Small intestine (tissue), 16 donors: ENCODE measurements around the gene GPR15LG. TPM values are rescaled to one million over a fixed set of nuclear protein-coding genes. Genes with fewer than 3 reads are reported as not detected.
A peak's percentile ranks its signal among the peaks of the same experiment; 100 is the strongest.
"Not testable (repeated sequence)": the region's sequence is repeated elsewhere in the genome, so short reads cannot be mapped to it uniquely, and the experiment has no call there.

ENCODE experiments used
- DNase-seq, 2 donors: peaks; one replicate each; pipeline versions ENCODE4 v3.0.0 to v3.0.0-alpha.2; 2013
- FAIRE-seq: peaks from 2 replicates; lab custom pipeline; 2012; peaks lifted over from hg19 to GRCh38; lab: Jason Lieb, UNC
- H3K27ac ChIP-seq, 3 donors: one replicate each; pipeline ENCODE4 v1.5.1; 2013; ENCODE audit warnings: low read length in 2 of 3, mild to moderate bottlenecking in 2 of 3, control low read depth in 1 of 3, inconsistent platforms in 1 of 3, low read depth in 1 of 3, moderate library complexity in 1 of 3
- H3K27me3 ChIP-seq, 3 donors: one replicate each; pipeline ENCODE4 v1.6.1; 2013; ENCODE audit warnings: low read length in 3 of 3, inconsistent platforms in 1 of 3; ENCODE audit not compliant: control insufficient read depth in 3 of 3, insufficient read depth in 3 of 3
- H3K36me3 ChIP-seq, 3 donors: one replicate each; pipeline ENCODE4 v1.6.1; 2013; ENCODE audit warnings: low read length in 3 of 3, inconsistent platforms in 1 of 3, low read depth in 1 of 3, mild to moderate bottlenecking in 1 of 3, moderate library complexity in 1 of 3; ENCODE audit not compliant: control insufficient read depth in 3 of 3, insufficient read depth in 2 of 3
- H3K4me1 ChIP-seq, 3 donors: one replicate each; pipeline ENCODE4 v1.6.1; 2013; ENCODE audit warnings: low read length in 2 of 3, inconsistent platforms in 1 of 3, low read depth in 1 of 3, mild to moderate bottlenecking in 1 of 3, moderate library complexity in 1 of 3; ENCODE audit not compliant: control insufficient read depth in 3 of 3, insufficient read depth in 2 of 3
- H3K4me3 ChIP-seq, 3 donors: one replicate each; pipeline ENCODE4 v1.5.1; 2013; ENCODE audit warnings: low read length in 3 of 3, control low read depth in 1 of 3, inconsistent platforms in 1 of 3, low read depth in 1 of 3, mild to moderate bottlenecking in 1 of 3, moderate library complexity in 1 of 3
- H3K9me3 ChIP-seq, 2 donors: one replicate each; pipeline ENCODE4 v1.6.1; 2013; ENCODE audit warnings: low read depth in 1 of 2, low read length in 1 of 2; ENCODE audit not compliant: control insufficient read depth in 2 of 2, insufficient read depth in 1 of 2
- WGBS, 3 donors: extraction: QIAGEN DNeasy Blood & Tissue Kit; methylation state at CpG; one replicate each; pipeline ENCODE4 v1.1.7; 2013; 5-methylcytosine and 5-hydroxymethylcytosine counted together
- long read RNA-seq, 10 donors: transcript quantifications; one replicate each; lab custom pipeline, GENCODE V29; 2026
- polyA plus RNA-seq, 4 donors: library from polyadenylated mRNA; stranded (reverse) in 3 of 4; unstranded in 1 of 4; fragments of 200-250 nt in 3 of 4; fragments of 120-200 nt in 1 of 4; gene quantifications; one replicate each; pipeline versions ENCODE4 v1.2.1 to v1.2.3, GENCODE V29; 2013
- donor health status: healthy with polysubstance abuse.
- donor health status: control.
- donor health status: control.
- donor health status: Bipolar disorder and iron deficiency.
- donor health status: healthy.

Gene GPR15LG
- 10 to 100 TPM in 1 of 4 donors, not detected in 3; 48.6 TPM for polyA plus RNA-seq
- long read RNA-seq, donor 1, partial matches to known transcripts, result 0 of 4 reads
- long read RNA-seq, donor 1, other reads (novel, unspliced or antisense), result 0 of 4 reads
- long read RNA-seq, donor 2, result 0 reads
- long read RNA-seq, donor 3, result 0 reads
- long read RNA-seq, donor 4, partial matches to known transcripts, result 0 of 4 reads
- long read RNA-seq, donor 4, other reads (novel, unspliced or antisense), result 0 of 4 reads
- long read RNA-seq, donor 5, partial matches to known transcripts, result 0 of 2 reads
- long read RNA-seq, donor 5, other reads (novel, unspliced or antisense), result 0 of 2 reads
- long read RNA-seq, donor 6, result 0 reads
- long read RNA-seq, donor 7, result 0 reads
- long read RNA-seq, donor 8, result 0 reads
- long read RNA-seq, donor 9, result 0 reads
- long read RNA-seq, donor 10, transcript C10orf99-201 (3 exons, 888 nt), result major isoform, 43 of 59 reads
- long read RNA-seq, donor 10, partial matches to known transcripts, result 10 of 59 reads
- long read RNA-seq, donor 10, other reads (novel, unspliced or antisense), result 6 of 59 reads

DNA sequence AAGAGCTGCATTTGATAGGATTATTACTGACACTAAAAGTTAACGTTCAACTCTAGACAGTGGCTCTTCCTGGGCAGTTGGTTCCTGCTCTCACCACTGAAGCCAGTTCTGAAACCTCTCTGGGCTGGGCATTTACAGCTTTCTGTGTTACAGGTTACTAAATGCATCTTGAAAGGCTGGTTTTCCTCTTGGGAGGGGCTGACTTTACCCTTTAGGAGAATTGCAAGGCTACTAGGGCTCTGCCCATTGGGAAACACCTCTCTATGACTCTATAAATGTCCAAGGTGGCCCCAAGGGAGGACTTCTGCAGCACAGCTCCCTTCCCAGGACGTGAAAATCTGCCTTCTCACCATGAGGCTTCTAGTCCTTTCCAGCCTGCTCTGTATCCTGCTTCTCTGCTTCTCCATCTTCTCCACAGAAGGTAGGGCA, at the start of gene GPR15LG:
GPR15LG (plus strand) TSS at position 301 of the 429 bp plus-strand sequence; CDS start at position 352, 51 bp downstream.
- peak within 1 kb of the TSS in 2 of 3 donors; percentile 15 to 32 for H3K4me3 ChIP-seq

GRCh38 chr10:84125910-84126784, 47.5 kb upstream of the GPR15LG start:
- H3K27ac ChIP-seq, H3K4me1 ChIP-seq, FAIRE-seq, DNase-seq, H3K36me3 ChIP-seq, H3K27me3 ChIP-seq, H3K4me3 ChIP-seq: not testable (repeated sequence)
- H3K9me3 ChIP-seq, result peaks cover 1 to 29% of the 10 kb centered on the region in 2 donors
- WGBS, 3 donors, result 69 to 78% (median 74%) methylated on average over 10 of the region's 10 CpGs

More for the DNA sequence above, at the start of gene GPR15LG:
- no peaks in the 10 kb centered on the region for H3K9me3 ChIP-seq
- 44 to 63% (median 47%) methylated on average over 2 of the region's 2 CpGs for WGBS, 3 donors
- peak within 1 kb of the TSS in 1 of 3 donors; percentile 17 for H3K27ac ChIP-seq
- no peaks in the 10 kb centered on the region for H3K4me1 ChIP-seq
- DNase-seq (no peak), FAIRE-seq (no peak)
- H3K27me3 ChIP-seq, result no peaks in the 10 kb centered on the region
- no peaks in the 10 kb centered on the region for H3K36me3 ChIP-seq

- Histone ChIP-seq H3K9me3 (peaks cover 1 to 29% of the 10 kb centered on the region in 2 donors), H3K4me1 (no peaks in the 10 kb centered on the region), H3K4me3 (no peak overlapping the region), H3K36me3 (no peaks in the 10 kb centered on the region), H3K27ac (no peak overlapping the region), H3K27me3 (peaks cover 0 to 5% (median 0%) of the 10 kb centered on the region in 3 donors)
- DNase-seq (no peak), FAIRE-seq (no peak)
- WGBS, 3 donors, result 75 to 79% (median 77%) methylated on average over 1 of the region's 1 CpG
Measured at GRCh38 chr10:84126785-84127167, 46.8 kb upstream of the GPR15LG start.

- FAIRE-seq (no peak), DNase-seq (peak; percentile 79 to 82)
- Histone ChIP-seq H3K9me3 (no peaks in the 10 kb centered on the region), H3K36me3 (no peaks in the 10 kb centered on the region), H3K27me3 (no peaks in the 10 kb centered on the region), H3K27ac (peak overlapping the region in 1 of 3 donors; percentile 61), H3K4me1 (peaks cover 2 to 35% (median 5%) of the 10 kb centered on the region in 3 donors), H3K4me3 (no peak overlapping the region)
- WGBS, 3 donors, result 17 to 58% (median 41%) methylated on average over 2 of the region's 2 CpGs
Measured at GRCh38 chr10:84135836-84136235, 37.8 kb upstream of the GPR15LG start.

DNA sequence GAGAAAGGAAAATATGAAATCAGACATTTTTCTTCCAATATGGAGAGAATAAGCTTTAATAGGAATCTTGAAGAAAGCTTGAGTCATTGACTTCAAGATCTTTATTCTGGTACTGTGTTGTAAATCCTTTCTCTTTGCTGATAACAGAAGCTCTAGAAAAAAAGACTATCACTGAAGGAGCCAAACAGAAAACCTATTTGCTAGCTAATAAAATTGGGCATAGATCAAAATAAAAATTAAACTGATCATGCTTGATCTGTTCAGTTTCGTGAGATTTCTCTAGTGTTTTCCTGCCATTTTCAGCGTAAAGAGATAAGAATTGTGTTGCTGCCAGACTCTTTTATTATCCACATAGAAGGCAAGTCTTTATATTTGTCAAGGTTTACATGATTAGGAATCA, 35.8 kb upstream of the GPR15LG start:
- Histone ChIP-seq H3K4me3 (no peak overlapping the region), H3K4me1 (peaks cover 4 to 35% (median 11%) of the 10 kb centered on the region in 3 donors), H3K9me3 (no peaks in the 10 kb centered on the region), H3K36me3 (peaks cover 0 to 2% (median 0%) of the 10 kb centered on the region in 3 donors), H3K27ac (peak overlapping the region in 1 of 3 donors; percentile 72), H3K27me3 (no peaks in the 10 kb centered on the region)
- WGBS, 3 donors, result 11 to 73% (median 31%) methylated on average over 2 of the region's 2 CpGs
- FAIRE-seq (no peak), DNase-seq (peak; percentile 58 to 67)

- Histone ChIP-seq H3K36me3 (peaks cover 2 to 6% (median 3%) of the 10 kb centered on the region in 3 donors), H3K27me3 (no peaks in the 10 kb centered on the region), H3K4me3 (peak overlapping the region in 2 of 3 donors; percentile 45 to 85), H3K27ac (peak overlapping the region; percentile 72 to 88 (median 84)), H3K9me3 (no peaks in the 10 kb centered on the region), H3K4me1 (peaks cover 4 to 35% (median 11%) of the 10 kb centered on the region in 3 donors)
- no peak for FAIRE-seq
- WGBS, 3 donors, result 8 to 39% (median 20%) methylated on average over 20 of the region's 20 CpGs
- peak in 1 of 2 donors; percentile 76 for DNase-seq
Measured at GRCh38 chr10:84138478-84139125, 35.0 kb upstream of the GPR15LG start.

GRCh38 chr10:84139126-84140035, 34.2 kb upstream of the GPR15LG start, which contains the start of gene GHITM:
GHITM (plus strand) TSS chr10:84139509; CDS start chr10:84141501, 1,992 bp downstream.
- WGBS, 3 donors, result 0% methylated on average over 58 to 61 of the region's 61 CpGs
- Histone ChIP-seq H3K4me3 (peak within 1 kb of the TSS; percentile 74 to 85 (median 79)), H3K27ac (peak within 1 kb of the TSS; percentile 89 to 100 (median 93)), H3K4me1 (peaks cover 4 to 35% (median 11%) of the 10 kb centered on the region in 3 donors), H3K9me3 (no peaks in the 10 kb centered on the region), H3K27me3 (no peaks in the 10 kb centered on the region), H3K36me3 (peaks cover 3 to 9% (median 7%) of the 10 kb centered on the region in 3 donors)
- peak; percentile 96 for FAIRE-seq
- peak; percentile 99 for DNase-seq
